Measurements from ENCODE around the gene KHDC3L.

The KHDC3L gene

GRCh38 chr6:73367761-73368355, 5.4 kb downstream of the KHDC3L start:
- Histone ChIP-seq H3K27me3 (no peaks in the 10 kb centered on the region), H3K36me3 (no peaks in the 10 kb centered on the region), H3K9me3 (no peaks in the 10 kb centered on the region), H3K4me1 (no peaks in the 10 kb centered on the region), H3K4me3 (ENCODE audit: low read depth, low read length) (no peak overlapping the region)
- DNase-seq: no peak
- TF ChIP-seq CTCF (IDR thresholded peaks at IDR 0.05; ENCODE audit: low read depth, low read length): no peak

GRCh38 chr6:73368675-73369074, 6.2 kb downstream of the KHDC3L start:
- Histone ChIP-seq H3K4me1 (no peaks in the 10 kb centered on the region), H3K4me3 (ENCODE audit: low read depth, low read length) (no peak overlapping the region), H3K36me3 (no peaks in the 10 kb centered on the region), H3K27me3 (no peaks in the 10 kb centered on the region), H3K9me3 (no peaks in the 10 kb centered on the region)
- TF ChIP-seq CTCF (IDR thresholded peaks at IDR 0.05; ENCODE audit: low read depth, low read length): no peak
- no peak for DNase-seq

GRCh38 chr6:73369157-73369556, 6.7 kb downstream of the KHDC3L start:
- Histone ChIP-seq H3K4me3 (ENCODE audit: low read depth, low read length) (no peak overlapping the region), H3K9me3 (no peaks in the 10 kb centered on the region), H3K4me1 (no peaks in the 10 kb centered on the region), H3K36me3 (no peaks in the 10 kb centered on the region), H3K27me3 (no peaks in the 10 kb centered on the region)
- TF ChIP-seq CTCF (IDR thresholded peaks at IDR 0.05; ENCODE audit: low read depth, low read length): no peak
- DNase-seq: no peak

- H3K36me3 ChIP-seq: no peaks in the 10 kb centered on the region
- no peak within 1 kb of the TSS for H3K4me3 ChIP-seq (ENCODE audit: low read depth, low read length)
- no peaks in the 10 kb centered on the region for H3K9me3 ChIP-seq
- H3K4me1 ChIP-seq: no peaks in the 10 kb centered on the region
- DNase-seq: no peak
- no peak for TF ChIP-seq CTCF (IDR thresholded peaks at IDR 0.05; ENCODE audit: low read depth, low read length)
- no peaks in the 10 kb centered on the region for H3K27me3 ChIP-seq
These were observed 7.1 kb downstream of the KHDC3L start, which contains the start of gene OOEP for GRCh38 chr6:73369563-73369962. Gene OOEP, minus strand, starts transcription at chr6:73369897. Its CDS starts 105 bp downstream, at chr6:73369792.

- H3K4me3 ChIP-seq (ENCODE audit: low read depth, low read length): no peak overlapping the region
- no peaks in the 10 kb centered on the region for H3K36me3 ChIP-seq
- no peaks in the 10 kb centered on the region for H3K27me3 ChIP-seq
- TF ChIP-seq CTCF (IDR thresholded peaks at IDR 0.05; ENCODE audit: low read depth, low read length): no peak
- no peaks in the 10 kb centered on the region for H3K4me1 ChIP-seq
- no peak for DNase-seq
- no peaks in the 10 kb centered on the region for H3K9me3 ChIP-seq
These were observed 9.5 kb downstream of the KHDC3L start for GRCh38 chr6:73371984-73372383.

GRCh38 chr6:73372516-73372915, 10.1 kb downstream of the KHDC3L start:
- Histone ChIP-seq H3K36me3 (no peaks in the 10 kb centered on the region), H3K27me3 (no peaks in the 10 kb centered on the region), H3K4me1 (no peaks in the 10 kb centered on the region), H3K4me3 (ENCODE audit: low read depth, low read length) (no peak overlapping the region), H3K9me3 (no peaks in the 10 kb centered on the region)
- no peak for TF ChIP-seq CTCF (IDR thresholded peaks at IDR 0.05; ENCODE audit: low read depth, low read length)
- DNase-seq: no peak
